ENCODE measurements around the gene NFATC2IP.
"Not testable (repeated sequence)": the region's sequence is repeated elsewhere in the genome, so short reads cannot be mapped to it uniquely, and the experiment has no call there.

Gene NFATC2IP

DNA sequence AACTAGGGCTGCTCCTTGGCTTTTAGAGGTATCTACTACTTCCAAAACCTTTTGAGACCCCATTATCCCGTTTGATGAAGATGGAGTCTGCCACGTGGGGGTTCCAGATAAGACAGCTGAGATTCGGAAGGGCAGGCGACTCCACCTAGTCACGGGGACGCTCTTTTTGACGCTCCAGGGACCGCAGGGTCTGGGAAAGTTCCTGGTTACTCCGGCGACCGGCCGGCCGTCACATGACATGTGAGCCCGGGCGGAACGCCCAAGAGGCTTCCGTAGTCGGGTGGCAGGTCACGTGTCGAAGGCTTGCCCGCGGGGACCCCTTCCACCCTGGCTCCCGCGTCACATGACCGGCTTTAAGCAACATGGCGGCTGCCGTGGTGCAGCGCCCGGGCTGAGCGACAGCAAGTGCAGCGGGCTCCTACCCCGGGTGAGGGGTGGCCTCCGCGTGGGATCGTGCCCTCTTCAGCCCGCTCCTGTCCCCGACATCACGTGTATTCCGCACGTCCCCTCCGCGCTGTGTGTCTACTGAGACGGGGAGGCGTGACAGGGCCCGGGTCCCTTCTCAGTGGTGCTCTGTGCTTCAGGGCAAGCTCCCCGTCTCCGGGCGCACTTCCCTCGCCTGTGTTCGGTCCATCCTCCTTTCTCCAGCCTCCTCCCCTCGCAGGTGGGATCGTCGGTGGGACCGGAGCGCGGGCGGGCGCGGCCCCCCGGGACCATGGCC lies 23.9 kb downstream of the NFATC2IP start, which contains the start of gene SPNS1:
Gene SPNS1 (plus strand): TSS at position 342 of the 721 bp plus-strand sequence. CDS start 374 bp downstream, at position 716.
- DNase-seq = peak; percentile 91

DNA sequence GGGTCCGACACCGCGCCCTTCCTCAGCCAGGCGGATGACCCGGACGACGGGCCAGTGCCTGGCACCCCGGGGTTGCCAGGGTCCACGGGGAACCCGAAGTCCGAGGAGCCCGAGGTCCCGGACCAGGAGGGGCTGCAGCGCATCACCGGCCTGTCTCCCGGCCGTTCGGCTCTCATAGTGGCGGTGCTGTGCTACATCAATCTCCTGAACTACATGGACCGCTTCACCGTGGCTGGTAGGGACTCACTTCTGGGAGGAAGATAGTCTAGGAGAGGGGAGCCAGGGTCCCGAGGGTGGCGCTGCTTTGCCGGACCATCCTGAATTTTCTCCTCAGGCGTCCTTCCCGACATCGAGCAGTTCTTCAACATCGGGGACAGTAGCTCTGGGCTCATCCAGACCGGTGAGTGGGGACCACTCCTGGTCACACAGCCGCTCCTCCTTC lies 24.4 kb downstream of the NFATC2IP start:
- no peak for DNase-seq

DNA sequence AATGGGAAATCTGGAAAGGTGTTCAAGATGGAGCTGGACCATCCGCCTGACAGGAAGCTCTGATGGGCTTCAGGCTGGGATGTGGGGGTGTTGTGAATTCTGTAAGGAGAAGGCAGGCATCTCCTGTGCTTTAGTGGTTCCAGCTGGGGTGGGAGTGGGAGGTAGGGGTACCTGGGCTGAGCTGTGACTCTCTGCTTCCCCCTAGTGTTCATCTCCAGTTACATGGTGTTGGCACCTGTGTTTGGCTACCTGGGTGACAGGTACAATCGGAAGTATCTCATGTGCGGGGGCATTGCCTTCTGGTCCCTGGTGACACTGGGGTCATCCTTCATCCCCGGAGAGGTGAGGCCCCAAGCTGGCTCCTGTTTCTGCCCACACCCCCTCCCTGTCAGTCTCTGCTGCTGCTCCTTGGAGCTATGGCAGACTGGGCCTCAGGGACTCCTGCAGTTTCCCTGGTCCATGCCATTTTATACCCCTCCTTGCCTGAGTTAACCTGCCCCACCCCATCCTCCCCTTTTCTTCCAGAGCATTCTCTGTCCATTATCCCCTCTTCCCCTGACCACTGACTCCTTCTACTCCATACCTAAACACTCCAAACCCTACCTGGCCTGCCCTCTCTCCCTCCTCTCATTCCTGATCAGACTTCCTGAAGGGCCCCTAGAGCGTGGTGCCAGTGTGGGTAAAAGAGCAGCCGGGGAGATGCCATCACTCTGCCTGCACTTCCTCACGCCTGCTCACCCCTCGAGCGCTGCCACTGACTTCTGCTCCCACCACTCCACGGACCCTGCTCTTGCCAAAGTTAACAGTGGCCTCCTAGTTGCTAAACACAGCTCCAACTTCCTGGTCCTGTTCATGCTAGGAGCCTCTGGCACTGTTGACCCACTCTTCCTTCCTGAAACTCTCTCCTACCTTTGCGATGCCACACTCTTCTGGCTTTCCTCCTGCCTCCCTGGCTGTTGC lies 27.2 kb downstream of the NFATC2IP start:
- DNase-seq = no peak

DNA sequence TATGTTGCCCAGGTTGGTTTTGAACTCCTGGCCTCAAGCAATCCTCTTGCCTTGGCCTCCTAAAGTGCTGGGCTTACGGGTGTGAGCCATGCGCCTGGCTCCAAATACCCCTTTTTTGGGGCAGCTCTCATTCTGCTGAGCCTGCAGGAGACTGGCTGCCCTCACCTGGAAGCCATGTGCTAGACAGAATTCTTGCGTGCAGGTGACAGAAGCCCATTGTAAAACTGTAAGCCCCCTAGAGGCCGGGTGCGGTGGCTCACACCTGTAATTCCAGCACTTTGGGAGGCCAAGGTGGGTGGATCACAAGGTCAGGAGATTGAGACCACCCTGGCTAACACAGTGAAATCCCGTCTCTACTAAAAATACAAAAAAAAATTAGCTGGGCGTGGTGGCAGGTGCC lies 29.6 kb downstream of the NFATC2IP start:
- DNase-seq = not testable (repeated sequence)

DNA sequence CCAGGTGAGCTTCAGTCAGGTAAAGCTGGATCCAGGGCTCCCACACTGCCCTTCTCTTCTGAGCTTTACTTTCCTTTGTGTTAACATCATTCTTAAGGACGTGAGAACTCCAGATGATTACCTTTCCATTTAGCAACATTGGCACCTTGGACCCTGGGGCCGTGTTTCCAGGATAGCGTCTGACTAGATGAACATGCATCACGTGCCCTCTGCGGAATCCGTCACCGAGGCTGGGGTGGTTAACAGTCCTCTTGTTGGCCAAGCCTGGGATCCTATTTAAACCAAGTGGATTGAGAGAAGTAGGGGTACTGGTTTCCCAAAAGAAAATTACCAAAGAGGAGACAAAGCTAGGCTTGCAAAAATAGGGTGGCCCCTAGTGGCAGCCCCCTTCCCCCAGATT lies 30.2 kb downstream of the NFATC2IP start:
- no peak for DNase-seq

DNA sequence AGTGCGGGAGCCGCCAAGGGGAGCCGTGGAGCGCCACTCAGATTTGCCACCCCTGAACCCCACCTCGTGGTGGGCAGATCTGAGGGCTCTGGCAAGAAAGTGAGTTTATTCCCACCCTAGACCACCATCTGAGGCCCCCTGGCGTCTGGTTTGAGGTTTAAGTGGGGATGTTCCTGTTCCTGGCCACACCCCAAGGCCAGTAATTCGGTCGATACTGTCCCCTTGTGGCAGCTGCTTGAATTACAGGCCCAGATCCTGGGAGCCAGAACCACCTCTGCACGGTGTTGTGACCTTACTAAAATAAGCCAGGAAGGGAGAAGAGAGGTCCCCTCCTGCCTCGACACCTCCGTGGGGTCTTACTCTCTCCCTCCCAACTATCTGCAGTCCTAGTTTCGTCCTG lies 30.8 kb downstream of the NFATC2IP start:
- DNase-seq = no peak

DNA sequence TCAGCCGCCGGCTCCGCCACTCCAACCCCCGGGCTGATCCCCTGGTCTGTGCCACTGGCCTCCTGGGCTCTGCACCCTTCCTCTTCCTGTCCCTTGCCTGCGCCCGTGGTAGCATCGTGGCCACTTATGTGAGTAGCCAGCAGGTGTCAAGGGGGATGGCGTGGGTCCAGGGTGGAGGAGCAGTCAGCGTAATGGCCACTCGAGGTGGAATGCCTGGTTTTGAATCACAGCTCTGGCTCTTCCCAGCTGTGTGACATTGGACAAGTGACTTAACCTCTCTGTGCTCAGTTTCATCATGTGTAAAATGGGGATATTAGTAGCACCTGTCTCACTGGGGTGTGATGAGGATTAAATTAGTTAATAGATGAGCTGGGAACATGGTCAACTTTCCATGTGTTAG lies 31.7 kb downstream of the NFATC2IP start:
- DNase-seq = no peak

DNA sequence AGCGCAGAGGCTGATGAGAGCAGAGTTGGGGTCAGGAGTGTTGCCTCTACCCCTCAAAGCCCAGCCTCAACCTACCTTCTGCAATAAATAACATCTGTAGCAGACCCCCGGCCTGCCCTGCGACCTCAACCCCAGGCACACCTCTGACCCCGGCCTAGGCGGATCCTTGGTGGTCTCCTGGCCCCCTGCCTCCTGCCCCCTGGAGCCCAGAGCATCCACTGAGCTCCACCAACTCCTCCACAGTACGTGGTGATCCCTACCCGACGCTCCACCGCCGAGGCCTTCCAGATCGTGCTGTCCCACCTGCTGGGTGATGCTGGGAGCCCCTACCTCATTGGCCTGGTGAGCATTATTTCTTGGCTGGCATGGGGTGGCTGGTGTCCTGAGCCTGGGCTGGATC lies 32.2 kb downstream of the NFATC2IP start:
- no peak for DNase-seq

DNA sequence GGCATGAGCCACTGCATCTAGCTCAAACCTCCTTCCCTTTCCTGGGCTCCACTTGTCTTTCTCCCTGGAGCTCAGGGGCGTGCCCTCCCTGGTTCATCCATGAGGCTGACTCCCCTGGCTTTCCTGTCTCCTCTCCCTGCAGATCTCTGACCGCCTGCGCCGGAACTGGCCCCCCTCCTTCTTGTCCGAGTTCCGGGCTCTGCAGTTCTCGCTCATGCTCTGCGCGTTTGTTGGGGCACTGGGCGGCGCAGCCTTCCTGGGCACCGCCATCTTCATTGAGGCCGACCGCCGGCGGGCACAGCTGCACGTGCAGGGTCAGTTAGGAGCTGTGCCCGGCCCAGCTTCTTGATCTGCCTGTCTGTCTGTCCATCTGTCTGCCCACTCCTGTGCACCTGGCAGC lies 32.9 kb downstream of the NFATC2IP start:
- DNase-seq = peak; percentile 21

DNA sequence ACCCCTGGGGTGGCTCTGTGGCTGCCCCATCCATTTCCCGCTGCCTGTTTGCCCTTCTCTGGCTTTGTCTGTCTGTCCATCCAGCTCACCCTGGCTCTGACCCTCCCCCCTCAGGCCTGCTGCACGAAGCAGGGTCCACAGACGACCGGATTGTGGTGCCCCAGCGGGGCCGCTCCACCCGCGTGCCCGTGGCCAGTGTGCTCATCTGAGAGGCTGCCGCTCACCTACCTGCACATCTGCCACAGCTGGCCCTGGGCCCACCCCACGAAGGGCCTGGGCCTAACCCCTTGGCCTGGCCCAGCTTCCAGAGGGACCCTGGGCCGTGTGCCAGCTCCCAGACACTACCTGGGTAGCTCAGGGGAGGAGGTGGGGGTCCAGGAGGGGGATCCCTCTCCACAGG lies 33.4 kb downstream of the NFATC2IP start:
- DNase-seq = no peak

DNA sequence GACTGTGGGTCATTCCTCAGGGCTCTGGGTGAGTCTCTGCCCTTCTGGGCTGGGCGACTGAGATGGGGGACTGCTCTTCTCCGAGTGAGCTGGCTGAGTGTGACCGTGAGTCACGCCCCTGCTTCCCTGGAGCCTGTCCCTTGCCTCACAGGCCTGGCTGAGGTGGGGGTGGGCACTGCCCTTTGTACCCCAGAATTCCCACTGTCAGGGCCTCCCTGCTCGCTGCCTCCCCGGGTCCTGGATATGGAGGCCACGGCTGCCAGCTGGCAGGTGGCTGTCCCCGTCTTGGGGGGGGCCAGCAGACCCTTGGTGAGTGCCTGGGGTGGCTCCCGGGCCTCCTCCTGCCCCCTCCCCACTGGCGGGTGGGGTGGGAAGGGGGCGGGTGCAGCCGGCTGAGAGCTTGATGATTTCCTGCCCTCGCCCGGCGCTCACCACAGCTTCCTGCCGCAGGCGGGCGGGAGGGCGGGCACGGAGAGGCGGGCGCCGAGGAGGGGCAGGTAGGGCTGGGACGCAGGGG lies 33.9 kb downstream of the NFATC2IP start, which contains the start of gene LAT:
Gene LAT (plus strand): TSS at position 434 of the 517 bp plus-strand sequence. CDS start 366 bp downstream, outside the sequence.
- peak; percentile 36 for DNase-seq

DNA sequence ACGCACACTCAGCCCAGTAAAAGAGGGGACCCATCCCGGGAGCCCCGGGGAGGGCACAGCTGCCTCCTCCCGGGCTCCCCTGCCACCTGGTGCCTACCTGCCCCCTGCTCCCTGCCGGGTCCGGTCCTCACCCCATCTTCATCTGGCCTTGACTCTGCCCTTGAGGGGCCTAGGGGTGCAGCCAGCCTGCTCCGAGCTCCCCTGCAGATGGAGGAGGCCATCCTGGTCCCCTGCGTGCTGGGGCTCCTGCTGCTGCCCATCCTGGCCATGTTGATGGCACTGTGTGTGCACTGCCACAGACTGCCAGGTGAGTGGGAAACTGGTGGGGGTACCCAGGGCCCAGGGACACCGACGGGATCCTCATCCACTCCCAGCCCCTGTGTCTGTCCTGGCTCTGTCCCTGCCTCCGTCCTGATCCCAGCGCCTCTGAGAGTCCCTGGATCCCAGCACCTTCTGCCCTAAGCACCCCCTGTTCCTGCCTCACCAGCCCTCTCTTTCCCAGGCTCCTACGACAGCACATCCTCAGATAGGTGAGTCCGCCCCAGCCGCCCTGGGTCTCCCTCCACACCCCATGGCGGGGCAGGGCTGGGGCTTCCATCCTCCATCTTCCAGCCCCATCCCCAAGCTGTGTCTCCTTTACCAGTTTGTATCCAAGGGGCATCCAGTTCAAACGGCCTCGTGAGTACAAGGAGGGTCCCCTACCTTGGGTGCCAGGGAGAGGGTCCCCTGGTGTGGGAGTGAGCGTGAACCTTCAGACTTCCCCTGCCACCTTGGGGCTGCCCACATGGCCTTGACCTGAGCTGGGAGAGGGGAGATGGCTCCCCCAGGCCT lies 34.7 kb downstream of the NFATC2IP start:
- DNase-seq = no peak

DNA sequence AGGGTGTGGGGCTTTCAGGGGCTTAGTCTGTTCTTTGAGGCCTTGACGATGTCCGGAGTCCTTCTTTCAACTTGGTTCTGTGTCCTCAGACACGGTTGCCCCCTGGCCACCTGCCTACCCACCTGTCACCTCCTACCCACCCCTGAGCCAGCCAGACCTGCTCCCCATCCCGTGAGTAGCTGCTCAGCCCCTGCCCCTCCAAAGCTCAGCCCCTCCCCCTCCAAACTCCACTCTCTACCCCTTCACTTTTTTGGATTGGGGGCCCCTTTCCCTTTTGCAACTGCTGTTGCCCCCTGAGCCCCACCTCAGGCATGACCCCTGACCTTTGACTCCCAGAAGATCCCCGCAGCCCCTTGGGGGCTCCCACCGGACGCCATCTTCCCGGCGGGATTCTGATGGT lies 35.3 kb downstream of the NFATC2IP start:
- no peak for DNase-seq

DNA sequence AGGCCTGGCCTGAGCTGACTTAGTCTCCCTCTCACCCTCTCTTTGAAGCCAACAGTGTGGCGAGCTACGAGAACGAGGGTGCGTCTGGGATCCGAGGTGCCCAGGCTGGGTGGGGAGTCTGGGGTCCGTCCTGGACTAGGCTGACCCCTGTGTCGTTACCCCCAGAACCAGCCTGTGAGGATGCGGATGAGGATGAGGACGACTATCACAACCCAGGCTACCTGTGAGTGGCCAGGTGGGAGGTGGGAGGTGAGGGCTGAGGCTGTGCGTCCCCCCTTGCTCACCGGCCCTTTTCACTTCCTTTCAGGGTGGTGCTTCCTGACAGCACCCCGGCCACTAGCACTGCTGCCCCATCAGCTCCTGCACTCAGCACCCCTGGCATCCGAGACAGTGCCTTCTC lies 35.8 kb downstream of the NFATC2IP start:
- no peak for DNase-seq

DNA sequence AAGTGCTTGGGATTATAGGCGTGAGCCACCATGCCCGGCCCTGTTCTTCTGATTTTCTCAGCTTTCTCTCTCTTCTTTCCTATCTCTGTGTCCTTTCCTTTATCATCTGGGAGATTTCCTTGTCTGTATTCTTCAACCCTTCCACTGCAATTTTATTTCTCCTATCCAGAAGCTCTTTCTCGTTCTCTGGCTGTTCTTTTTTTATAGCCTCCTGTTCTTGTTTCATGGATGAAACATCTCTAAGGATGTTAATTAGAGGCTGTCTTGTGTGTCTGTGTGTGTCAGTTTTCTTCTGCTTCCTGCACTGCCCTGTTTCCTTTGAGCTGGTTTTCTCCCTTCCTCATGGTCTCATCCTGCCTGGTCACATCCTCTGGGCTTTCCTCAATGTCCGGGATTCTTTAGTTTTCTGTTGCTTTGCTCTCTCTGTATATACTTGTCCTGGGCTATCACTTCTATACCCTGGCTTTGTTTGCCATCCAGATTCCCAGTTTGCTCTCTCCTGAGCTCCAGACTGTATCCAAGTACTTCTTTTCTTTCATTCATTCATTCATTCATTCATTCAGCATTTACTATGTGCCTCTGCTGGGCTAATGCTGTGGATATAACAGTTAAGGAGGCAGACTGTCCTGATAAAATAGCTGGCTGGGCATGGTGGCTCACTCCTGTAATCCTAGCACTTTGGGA lies 36.6 kb downstream of the NFATC2IP start:
- no peak for DNase-seq

DNA sequence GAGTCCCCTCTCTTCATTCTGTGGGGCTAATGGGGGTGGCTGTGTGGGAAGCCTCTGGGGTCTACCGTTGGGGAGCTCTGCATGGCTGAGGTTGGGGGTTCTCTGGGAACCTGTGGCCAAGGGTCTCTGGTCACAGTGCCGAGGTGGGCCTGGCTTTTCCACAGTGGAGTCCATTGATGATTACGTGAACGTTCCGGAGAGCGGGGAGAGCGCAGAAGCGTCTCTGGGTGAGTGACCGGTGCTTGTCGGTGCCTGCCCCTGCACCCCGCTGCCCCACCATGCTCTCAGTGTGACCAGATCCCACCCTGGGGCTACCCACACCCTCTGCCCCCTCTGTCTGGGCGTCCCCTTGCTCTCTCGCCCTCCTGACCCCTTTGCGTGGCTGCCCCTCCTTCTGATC lies 38.6 kb downstream of the NFATC2IP start:
- DNase-seq = no peak

DNA sequence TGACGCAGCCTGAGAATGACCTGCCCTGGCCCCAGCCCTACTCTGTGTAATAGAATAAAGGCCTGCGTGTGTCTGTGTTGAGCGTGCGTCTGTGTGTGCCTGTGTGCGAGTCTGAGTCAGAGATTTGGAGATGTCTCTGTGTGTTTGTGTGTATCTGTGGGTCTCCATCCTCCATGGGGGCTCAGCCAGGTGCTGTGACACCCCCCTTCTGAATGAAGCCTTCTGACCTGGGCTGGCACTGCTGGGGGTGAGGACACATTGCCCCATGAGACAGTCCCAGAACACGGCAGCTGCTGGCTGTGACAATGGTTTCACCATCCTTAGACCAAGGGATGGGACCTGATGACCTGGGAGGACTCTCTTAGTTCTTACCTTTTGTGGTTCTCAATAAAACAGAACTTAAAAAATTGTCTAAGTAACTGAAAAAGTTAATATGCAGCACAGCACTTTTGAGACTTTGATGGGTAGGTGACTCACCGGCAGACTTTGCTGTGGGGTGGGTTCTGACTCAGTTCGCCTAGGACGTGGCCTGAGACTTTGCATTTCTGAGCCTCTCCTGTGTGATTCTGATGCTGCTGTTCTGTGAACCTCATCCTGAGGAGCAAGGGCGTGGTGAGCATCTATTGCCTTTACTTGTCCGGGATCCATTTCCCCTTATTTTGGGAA lies 39.8 kb downstream of the NFATC2IP start:
- no peak for DNase-seq

DNA sequence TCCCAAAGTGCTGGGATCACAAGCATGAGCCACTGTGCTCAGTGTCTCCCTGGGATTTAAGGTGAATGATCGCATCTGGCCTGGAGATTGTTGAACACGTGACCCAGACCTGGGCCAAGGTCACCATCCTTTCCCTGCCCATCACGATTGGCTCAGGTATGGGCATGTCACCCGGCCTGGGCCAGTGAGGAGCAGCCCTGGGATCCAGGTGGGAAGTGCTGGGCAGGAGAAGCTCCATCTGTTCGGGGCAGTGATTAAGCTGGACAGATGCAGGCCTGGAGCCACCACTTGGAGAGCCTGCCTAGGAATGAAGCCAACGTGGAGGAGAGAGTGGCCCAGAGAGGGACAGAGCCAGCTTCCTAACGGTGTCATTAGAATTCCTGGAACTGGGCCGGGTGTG lies 41.0 kb downstream of the NFATC2IP start:
- DNase-seq = no peak

DNA sequence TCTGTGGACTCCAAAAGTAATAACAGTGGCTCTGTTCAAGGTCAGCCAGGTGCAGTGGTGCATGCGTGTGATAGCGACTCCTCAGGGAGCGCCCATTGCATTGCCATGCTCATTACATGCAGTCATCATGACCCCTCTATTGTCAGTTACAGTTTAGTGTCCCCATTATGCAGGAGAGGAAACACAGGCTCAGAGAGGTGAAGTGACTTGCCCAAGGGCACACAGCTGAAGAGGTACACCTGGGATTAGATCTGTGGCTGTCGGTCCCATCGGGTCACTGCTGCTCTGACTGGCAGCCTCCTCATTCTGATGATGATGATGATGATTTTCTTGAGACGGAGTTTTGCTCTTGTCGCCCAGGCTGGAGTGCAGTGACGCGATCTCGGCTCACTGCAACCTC lies 41.8 kb downstream of the NFATC2IP start:
- no peak for DNase-seq

DNA sequence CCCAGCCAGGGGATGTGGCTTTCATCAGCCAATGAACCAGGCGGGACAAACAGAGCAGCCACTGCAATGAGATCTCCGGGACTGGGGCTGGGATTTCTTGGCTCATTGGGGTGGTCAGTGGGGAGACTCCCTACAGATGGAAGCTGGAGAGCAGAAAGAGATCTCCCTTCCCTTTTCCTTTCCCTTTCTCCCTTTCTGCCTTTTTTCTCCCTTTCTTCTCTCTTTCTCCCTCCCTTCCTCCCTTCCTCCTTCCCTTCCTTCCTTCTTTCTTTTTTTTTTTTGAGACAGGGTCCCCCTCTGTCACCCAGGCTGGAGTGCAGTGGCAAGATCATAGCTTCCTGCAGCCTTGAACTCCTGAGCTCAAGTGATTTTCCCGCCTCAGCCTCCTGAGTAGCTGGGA lies 48.1 kb downstream of the NFATC2IP start:
- DNase-seq = no peak

DNA sequence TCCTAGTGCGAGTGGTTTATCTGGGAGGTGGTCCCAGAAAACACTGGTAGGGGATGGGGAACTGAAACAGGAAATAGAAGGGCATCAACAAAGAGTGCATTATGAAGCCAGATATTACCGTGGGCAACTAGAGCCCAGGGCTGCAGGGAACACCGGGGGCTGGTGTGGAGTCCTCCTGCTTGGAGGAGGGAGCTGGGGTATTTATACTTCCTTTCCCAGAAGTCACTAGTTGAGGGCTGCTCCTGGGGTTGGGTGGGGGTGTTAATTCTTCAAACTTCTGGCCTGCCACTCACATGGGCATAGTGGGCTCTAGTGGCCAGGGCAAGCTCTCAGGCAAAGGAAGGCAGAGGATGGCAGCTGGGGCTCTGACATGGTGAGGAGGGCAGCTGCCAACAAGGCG lies 48.8 kb downstream of the NFATC2IP start:
- no peak for DNase-seq
